ENCODE data around the gene PTPRN2. TPM values are rescaled to one million over a fixed set of nuclear protein-coding genes. Genes with fewer than 3 reads are reported as not detected.

Gene PTPRN2
- total and polyA plus RNA-seq, 2 of the 8 experiments (the other 6 are each of a cell fraction or from before 2014, with no cell fraction given), result 2.6 to 4.5 TPM

GRCh38 chr7:157628456-157628855 is 959.2 kb downstream of the PTPRN2 start (continued):
- TF ChIP-seq RXRA (IDR thresholded peaks at IDR 0.05; ENCODE audit: insufficient read depth, low read depth, low read length), result no peak
- no peak for TF ChIP-seq RAD21 (IDR thresholded peaks at IDR 0.05 in 1 of 2, conservative IDR thresholded peaks at IDR 0.05 in 1 of 2; ENCODE audit: low read depth in 2 of 2, low read length in 2 of 2)
- TF ChIP-seq, protein P1, sequence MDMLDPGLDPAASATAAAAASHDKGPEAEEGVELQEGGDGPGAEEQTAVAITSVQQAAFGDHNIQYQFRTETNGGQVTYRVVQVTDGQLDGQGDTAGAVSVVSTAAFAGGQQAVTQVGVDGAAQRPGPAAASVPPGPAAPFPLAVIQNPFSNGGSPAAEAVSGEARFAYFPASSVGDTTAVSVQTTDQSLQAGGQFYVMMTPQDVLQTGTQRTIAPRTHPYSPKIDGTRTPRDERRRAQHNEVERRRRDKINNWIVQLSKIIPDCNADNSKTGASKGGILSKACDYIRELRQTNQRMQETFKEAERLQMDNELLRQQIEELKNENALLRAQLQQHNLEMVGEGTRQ (IDR thresholded peaks at IDR 0.05; ENCODE audit: low read length), result no peak

Data from H1 (cell line).